HEK293 (cell line): ENCODE results near the gene TXNDC8.
"Not testable (repeated sequence)": the region's sequence is repeated elsewhere in the genome, so short reads cannot be mapped to it uniquely, and the experiment has no call there.

ENCODE experiments used
- CTCF ChIA-PET: fragments of 350-600 bp; formaldehyde crosslinking; extraction: SDS; loops from one replicate; lab custom pipeline; 2021; ENCODE audit warnings: antibody characterized with exemption; lab: Yijun Ruan, JAX
- POLR2A ChIA-PET: fragments of 300-600 bp; formaldehyde crosslinking; extraction: SDS; loops from one replicate; lab custom pipeline; 2020; ENCODE audit warnings: antibody characterized with exemption, inconsistent platforms; lab: Yijun Ruan, JAX
- H3K27ac ChIP-seq: fragments of 200-500 bp; sonication (Bioruptor generic); 2 replicates; pipeline ENCODE4 v1.5.1; 2014; ENCODE audit warnings: low read depth, low read length, control low read depth, inconsistent platforms; ENCODE audit errors: extremely low read depth
- H3K36me3 ChIP-seq, 2 experiments: fragments of 200-500 bp in 1 of 2; sonication (Bioruptor generic) in 1 of 2; 1 replicate in 1 of 2; 2 replicates in 1 of 2; pipeline ENCODE4 v1.5.1; 2014 to 2017; ENCODE audit warnings: inconsistent platforms in 2 of 2, low read length in 2 of 2; ENCODE audit not compliant: control insufficient read depth in 2 of 2, insufficient read depth in 1 of 2
- H3K4me1 ChIP-seq: fragments of 200-500 bp; sonication (Bioruptor generic); 2 replicates; pipeline ENCODE4 v1.5.1; 2014; ENCODE audit warnings: mild to moderate bottlenecking, low read length, inconsistent platforms; ENCODE audit not compliant: control insufficient read depth, insufficient read depth
- H3K4me3 ChIP-seq: 2 replicates; pipeline ENCODE4 v1.5.1; 2011; ENCODE audit warnings: low read depth, mild to moderate bottlenecking, control low read depth, low read length, moderate library complexity
- H3K9me3 ChIP-seq: fragments of 200-500 bp; sonication (Bioruptor generic); 2 replicates; pipeline ENCODE4 v1.5.1; 2014; ENCODE audit warnings: low read depth, low read length, inconsistent platforms; ENCODE audit not compliant: control insufficient read depth, insufficient read depth
- KLF9 ChIP-seq: fragments of 450-650 bp; formaldehyde crosslinking; IDR thresholded peaks from 2 replicates; pipeline ENCODE4 v1.5.1; 2016; ENCODE audit warnings: missing biosample characterization, missing genetic modification characterization, low read depth
- SP7 ChIP-seq: fragments of 450-650 bp; formaldehyde crosslinking; IDR thresholded peaks from 2 replicates; pipeline ENCODE4 v1.5.1; 2016; ENCODE audit warnings: missing biosample characterization, missing genetic modification characterization
- ZFP69B ChIP-seq: fragments of 450-650 bp; formaldehyde crosslinking; IDR thresholded peaks from 2 replicates; pipeline ENCODE4 v1.5.1; 2016; ENCODE audit warnings: missing biosample characterization, missing genetic modification characterization
- ZNF133 ChIP-seq: fragments of 450-650 bp; formaldehyde crosslinking; IDR thresholded peaks from 2 replicates; pipeline ENCODE4 v1.5.1; 2016; ENCODE audit warnings: missing biosample characterization, missing genetic modification characterization
- ZNF146 ChIP-seq: fragments of 450-650 bp; formaldehyde crosslinking; IDR thresholded peaks from 2 replicates; pipeline ENCODE4 v1.5.1; 2016; ENCODE audit warnings: missing biosample characterization, missing genetic modification characterization
- ZNF19 ChIP-seq: fragments of 450-650 bp; formaldehyde crosslinking; IDR thresholded peaks from 2 replicates; pipeline ENCODE4; 2016; ENCODE audit warnings: missing biosample characterization, missing genetic modification characterization, low read depth
- ZNF324 ChIP-seq: fragments of 450-650 bp; formaldehyde crosslinking; IDR thresholded peaks from 2 replicates; pipeline ENCODE4 v1.5.1; 2016; ENCODE audit warnings: missing biosample characterization, missing genetic modification characterization
- ZNF341 ChIP-seq: fragments of 450-650 bp; formaldehyde crosslinking; IDR thresholded peaks from 2 replicates; pipeline ENCODE4; 2016; ENCODE audit warnings: low read depth, missing biosample characterization, missing genetic modification characterization
- ZNF391 ChIP-seq: fragments of 450-650 bp; formaldehyde crosslinking; IDR thresholded peaks from 2 replicates; pipeline ENCODE4 v1.5.1; 2016; ENCODE audit warnings: low read depth, missing biosample characterization, missing genetic modification characterization, borderline replicate concordance
- ZNF529 ChIP-seq: fragments of 450-650 bp; formaldehyde crosslinking; IDR thresholded peaks from 2 replicates; pipeline ENCODE4 v1.5.1; 2017; ENCODE audit warnings: missing genetic modification characterization, missing biosample characterization; ENCODE audit not compliant: insufficient replicate concordance
- ZNF707 ChIP-seq: fragments of 450-650 bp; formaldehyde crosslinking; IDR thresholded peaks from 2 replicates; pipeline ENCODE4 v1.5.1; 2016; ENCODE audit warnings: missing biosample characterization, missing genetic modification characterization
- ZSCAN23 ChIP-seq: fragments of 450-650 bp; formaldehyde crosslinking; IDR thresholded peaks from 2 replicates; pipeline ENCODE4 v1.5.1; 2016; ENCODE audit warnings: missing biosample characterization, missing genetic modification characterization
- TF ChIP-seq, protein P1 (sequence below): fragments of 450-650 bp; formaldehyde crosslinking; IDR thresholded peaks from 2 replicates; pipeline ENCODE4 v1.5.1; 2016; ENCODE audit warnings: missing biosample characterization, missing genetic modification characterization, borderline replicate concordance
- TF ChIP-seq, protein P2 (sequence below): fragments of 450-650 bp; formaldehyde crosslinking; IDR thresholded peaks from 2 replicates; pipeline ENCODE4 v1.5.1; 2016; ENCODE audit warnings: missing biosample characterization, missing genetic modification characterization
- TF ChIP-seq, protein P3 (sequence below): fragments of 450-650 bp; formaldehyde crosslinking; IDR thresholded peaks from 2 replicates; pipeline ENCODE4 v1.5.1; 2016; ENCODE audit warnings: missing biosample characterization, missing genetic modification characterization

The TXNDC8 gene

DNA sequence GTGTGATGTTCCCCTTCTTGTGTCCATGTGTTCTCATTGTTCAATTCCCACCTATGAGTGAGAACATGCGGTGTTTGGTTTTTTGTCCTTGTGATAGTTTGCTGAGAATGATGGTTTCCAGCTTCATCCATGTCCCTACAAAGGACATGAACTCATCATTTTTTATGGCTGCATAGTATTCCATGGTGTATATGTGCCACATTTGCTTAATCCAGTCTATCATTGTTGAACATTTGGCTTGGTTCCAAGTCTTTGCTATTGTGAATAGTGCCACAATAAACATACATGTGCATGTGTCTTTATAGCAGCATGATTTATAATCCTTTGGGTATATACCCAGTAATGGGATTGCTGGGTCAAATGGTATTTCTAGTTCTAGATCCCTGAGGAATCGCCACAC is 21.3 kb upstream of the TXNDC8 start:
- H3K36me3 ChIP-seq, CTCF ChIA-PET, POLR2A ChIA-PET, H3K9me3 ChIP-seq, H3K4me3 ChIP-seq, H3K4me1 ChIP-seq, H3K27ac ChIP-seq: not testable (repeated sequence)
- peak; percentile 66 for TF ChIP-seq ZNF146

DNA sequence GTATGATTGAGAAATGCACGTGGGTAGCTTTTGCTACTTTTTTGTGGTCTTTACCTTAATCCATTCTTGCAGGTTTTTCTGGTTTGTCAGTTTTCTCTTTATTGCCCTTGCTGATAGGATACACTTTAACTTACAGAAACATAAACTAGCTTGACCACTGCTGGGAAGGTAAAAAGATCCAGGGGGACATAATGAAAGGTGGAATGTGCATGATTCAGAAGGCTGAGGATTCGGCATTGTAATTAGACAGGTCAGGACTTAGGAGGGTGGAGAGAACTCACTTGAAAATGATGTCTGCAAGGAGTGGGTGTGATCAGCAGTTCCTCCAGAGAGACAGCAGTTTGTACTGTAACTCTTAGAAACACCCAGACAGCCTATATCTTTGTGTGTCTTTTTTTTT is 19.8 kb upstream of the TXNDC8 start:
- ChIA-PET CTCF (no interaction called here), POLR2A (interaction anchor here (0.7 kb wide), 1 partner anchor 331 kb away, joined by 3 read pairs; no protein-coding TSS in a partner anchor)
- Histone ChIP-seq H3K27ac (no peak overlapping the region), H3K4me1 (no peaks in the 10 kb centered on the region), H3K9me3 (no peaks in the 10 kb centered on the region)
- TF ChIP-seq ZNF341 (tag by site-specific recombination) = no peak
- TF ChIP-seq ZNF133 (tag by site-specific recombination) = no peak
- no peak for TF ChIP-seq ZNF529 (tag by site-specific recombination)
- TF ChIP-seq, all 188 proteins: peak for 0
- Histone ChIP-seq H3K4me3 (no peak overlapping the region), H3K36me3 (no peaks in the 10 kb centered on the region)

DNA sequence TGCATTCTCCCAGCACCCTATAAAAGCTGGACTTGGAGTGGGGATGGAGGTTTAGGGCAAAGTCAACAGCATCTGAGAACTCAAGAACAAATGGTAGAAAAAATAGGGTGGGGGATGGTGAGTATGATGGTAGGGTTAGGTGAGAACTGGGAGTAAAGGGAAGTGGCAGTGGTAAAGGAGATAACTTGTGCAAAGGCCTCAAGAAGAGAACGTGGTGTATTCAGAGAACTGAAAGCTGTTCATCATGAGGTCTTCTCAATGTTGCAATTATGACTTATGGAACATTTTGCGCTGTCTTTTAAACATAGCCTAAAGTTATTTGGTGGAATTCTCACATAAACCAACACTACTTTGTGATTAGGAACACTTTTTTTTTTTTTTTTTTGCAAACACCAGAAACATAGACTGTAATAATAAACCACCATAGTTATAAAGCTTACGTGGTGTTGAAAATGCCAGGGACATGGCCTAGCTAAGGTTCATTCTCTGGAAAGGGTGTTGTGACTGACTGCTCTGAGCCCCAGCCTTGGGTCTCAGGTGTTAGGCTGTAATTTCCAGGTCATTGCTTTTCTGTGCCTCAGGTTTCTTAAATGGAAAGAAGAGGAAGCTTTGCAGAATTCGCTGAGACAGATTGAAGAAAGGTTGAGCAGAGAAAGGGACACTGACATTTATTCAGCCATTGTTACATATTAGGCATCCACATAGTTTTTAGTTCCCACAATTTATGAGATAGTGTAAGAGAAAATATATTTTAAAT is 19.2 kb upstream of the TXNDC8 start:
- Histone ChIP-seq H3K4me3 (no peak overlapping the region), H3K9me3 (no peaks in the 10 kb centered on the region), H3K27ac (no peak overlapping the region), H3K36me3 (no peaks in the 10 kb centered on the region), H3K4me1 (no peaks in the 10 kb centered on the region)
- TF ChIP-seq ZNF19 (tag by site-specific recombination) = no peak
- no peak for TF ChIP-seq ZFP69B (tag by site-specific recombination)
- no peak for TF ChIP-seq SP7 (tag by site-specific recombination)
- no peak for TF ChIP-seq ZSCAN23
- no peak for TF ChIP-seq ZNF133 (tag by site-specific recombination)
- TF ChIP-seq, protein P1, sequence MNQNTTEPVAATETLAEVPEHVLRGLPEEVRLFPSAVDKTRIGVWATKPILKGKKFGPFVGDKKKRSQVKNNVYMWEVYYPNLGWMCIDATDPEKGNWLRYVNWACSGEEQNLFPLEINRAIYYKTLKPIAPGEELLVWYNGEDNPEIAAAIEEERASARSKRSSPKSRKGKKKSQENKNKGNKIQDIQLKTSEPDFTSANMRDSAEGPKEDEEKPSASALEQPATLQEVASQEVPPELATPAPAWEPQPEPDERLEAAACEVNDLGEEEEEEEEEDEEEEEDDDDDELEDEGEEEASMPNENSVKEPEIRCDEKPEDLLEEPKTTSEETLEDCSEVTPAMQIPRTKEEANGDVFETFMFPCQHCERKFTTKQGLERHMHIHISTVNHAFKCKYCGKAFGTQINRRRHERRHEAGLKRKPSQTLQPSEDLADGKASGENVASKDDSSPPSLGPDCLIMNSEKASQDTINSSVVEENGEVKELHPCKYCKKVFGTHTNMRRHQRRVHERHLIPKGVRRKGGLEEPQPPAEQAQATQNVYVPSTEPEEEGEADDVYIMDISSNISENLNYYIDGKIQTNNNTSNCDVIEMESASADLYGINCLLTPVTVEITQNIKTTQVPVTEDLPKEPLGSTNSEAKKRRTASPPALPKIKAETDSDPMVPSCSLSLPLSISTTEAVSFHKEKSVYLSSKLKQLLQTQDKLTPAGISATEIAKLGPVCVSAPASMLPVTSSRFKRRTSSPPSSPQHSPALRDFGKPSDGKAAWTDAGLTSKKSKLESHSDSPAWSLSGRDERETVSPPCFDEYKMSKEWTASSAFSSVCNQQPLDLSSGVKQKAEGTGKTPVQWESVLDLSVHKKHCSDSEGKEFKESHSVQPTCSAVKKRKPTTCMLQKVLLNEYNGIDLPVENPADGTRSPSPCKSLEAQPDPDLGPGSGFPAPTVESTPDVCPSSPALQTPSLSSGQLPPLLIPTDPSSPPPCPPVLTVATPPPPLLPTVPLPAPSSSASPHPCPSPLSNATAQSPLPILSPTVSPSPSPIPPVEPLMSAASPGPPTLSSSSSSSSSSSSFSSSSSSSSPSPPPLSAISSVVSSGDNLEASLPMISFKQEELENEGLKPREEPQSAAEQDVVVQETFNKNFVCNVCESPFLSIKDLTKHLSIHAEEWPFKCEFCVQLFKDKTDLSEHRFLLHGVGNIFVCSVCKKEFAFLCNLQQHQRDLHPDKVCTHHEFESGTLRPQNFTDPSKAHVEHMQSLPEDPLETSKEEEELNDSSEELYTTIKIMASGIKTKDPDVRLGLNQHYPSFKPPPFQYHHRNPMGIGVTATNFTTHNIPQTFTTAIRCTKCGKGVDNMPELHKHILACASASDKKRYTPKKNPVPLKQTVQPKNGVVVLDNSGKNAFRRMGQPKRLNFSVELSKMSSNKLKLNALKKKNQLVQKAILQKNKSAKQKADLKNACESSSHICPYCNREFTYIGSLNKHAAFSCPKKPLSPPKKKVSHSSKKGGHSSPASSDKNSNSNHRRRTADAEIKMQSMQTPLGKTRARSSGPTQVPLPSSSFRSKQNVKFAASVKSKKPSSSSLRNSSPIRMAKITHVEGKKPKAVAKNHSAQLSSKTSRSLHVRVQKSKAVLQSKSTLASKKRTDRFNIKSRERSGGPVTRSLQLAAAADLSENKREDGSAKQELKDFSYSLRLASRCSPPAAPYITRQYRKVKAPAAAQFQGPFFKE (tag by site-specific recombination) = no peak
- no peak for TF ChIP-seq ZNF324
- no peak for TF ChIP-seq KLF9 (tag by site-specific recombination)
- TF ChIP-seq, protein P2, sequence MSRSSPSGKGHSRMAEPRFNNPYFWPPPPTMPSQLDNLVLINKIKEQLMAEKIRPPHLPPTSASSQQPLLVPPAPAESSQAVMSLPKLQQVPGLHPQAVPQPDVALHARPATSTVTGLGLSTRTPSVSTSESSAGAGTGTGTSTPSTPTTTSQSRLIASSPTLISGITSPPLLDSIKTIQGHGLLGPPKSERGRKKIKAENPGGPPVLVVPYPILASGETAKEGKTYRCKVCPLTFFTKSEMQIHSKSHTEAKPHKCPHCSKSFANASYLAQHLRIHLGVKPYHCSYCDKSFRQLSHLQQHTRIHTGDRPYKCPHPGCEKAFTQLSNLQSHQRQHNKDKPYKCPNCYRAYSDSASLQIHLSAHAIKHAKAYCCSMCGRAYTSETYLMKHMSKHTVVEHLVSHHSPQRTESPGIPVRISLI (tag by site-specific recombination) = no peak
- TF ChIP-seq ZNF707 (tag by site-specific recombination) = no peak
- TF ChIP-seq ZNF391 (tag by site-specific recombination) = no peak
- TF ChIP-seq, protein P3, sequence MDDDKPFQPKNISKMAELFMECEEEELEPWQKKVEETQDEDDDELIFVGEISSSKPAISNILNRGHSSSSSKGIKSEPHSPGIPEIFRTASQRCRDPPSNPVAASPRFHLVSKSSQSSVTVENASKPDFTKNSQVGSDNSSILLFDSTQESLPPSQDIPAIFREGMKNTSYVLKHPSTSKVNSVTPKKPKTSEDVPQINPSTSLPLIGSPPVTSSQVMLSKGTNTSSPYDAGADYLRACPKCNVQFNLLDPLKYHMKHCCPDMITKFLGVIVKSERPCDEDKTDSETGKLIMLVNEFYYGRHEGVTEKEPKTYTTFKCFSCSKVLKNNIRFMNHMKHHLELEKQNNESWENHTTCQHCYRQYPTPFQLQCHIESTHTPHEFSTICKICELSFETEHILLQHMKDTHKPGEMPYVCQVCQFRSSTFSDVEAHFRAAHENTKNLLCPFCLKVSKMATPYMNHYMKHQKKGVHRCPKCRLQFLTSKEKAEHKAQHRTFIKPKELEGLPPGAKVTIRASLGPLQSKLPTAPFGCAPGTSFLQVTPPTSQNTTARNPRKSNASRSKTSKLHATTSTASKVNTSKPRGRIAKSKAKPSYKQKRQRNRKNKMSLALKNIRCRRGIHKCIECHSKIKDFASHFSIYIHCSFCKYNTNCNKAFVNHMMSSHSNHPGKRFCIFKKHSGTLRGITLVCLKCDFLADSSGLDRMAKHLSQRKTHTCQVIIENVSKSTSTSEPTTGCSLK (tag by site-specific recombination) = no peak
- POLR2A ChIA-PET = interaction anchor here (0.7 kb wide), 1 partner anchor 332 kb away, joined by 3 read pairs; no protein-coding TSS in a partner anchor
- CTCF ChIA-PET = interaction anchor here (0.7 kb wide), 1 partner anchor 105 kb away, joined by 3 read pairs; no protein-coding TSS in a partner anchor
